NCI-H2196 treated with DMSO at 0.1 percent for 48 hours (cell line): ENCODE results near the gene XYLT1.
A peak's percentile ranks its signal among the peaks of the same experiment; 100 is the strongest.

Source experiments
- DNase-seq: peaks from one replicate; lab custom pipeline; 2025; ENCODE audit not compliant: unreplicated experiment; lab: John Stamatoyannopoulos, UW

The XYLT1 gene

GRCh38 chr16:17404941-17405689, 65.6 kb downstream of the XYLT1 start:
- DNase-seq: peak; percentile 18

- DNase-seq: no peak
These were observed 66.8 kb downstream of the XYLT1 start for GRCh38 chr16:17403859-17404545.

- DNase-seq: no peak
These were observed 67.5 kb downstream of the XYLT1 start for GRCh38 chr16:17403156-17403809.

- peak; percentile 94 for DNase-seq
These were observed 73.3 kb downstream of the XYLT1 start for GRCh38 chr16:17397499-17397891.

- peak; percentile 89 for DNase-seq
These were observed 73.8 kb downstream of the XYLT1 start for GRCh38 chr16:17396762-17397498.

GRCh38 chr16:17395849-17396480, 74.8 kb downstream of the XYLT1 start:
- no peak for DNase-seq

- DNase-seq: no peak
These were observed 77.7 kb downstream of the XYLT1 start for GRCh38 chr16:17392857-17393692.

- DNase-seq: no peak
These were observed 78.5 kb downstream of the XYLT1 start for GRCh38 chr16:17392127-17392856.

GRCh38 chr16:17391715-17392114, 79.0 kb downstream of the XYLT1 start:
- no peak for DNase-seq

- no peak for DNase-seq
These were observed 81.4 kb downstream of the XYLT1 start for GRCh38 chr16:17389384-17389783.

- DNase-seq: no peak
These were observed 83.5 kb downstream of the XYLT1 start for GRCh38 chr16:17387256-17387655.

GRCh38 chr16:17386229-17386628, 84.5 kb downstream of the XYLT1 start:
- DNase-seq: no peak

GRCh38 chr16:17384471-17384870, 86.3 kb downstream of the XYLT1 start:
- no peak for DNase-seq

GRCh38 chr16:17382949-17383863, 87.6 kb downstream of the XYLT1 start:
- no peak for DNase-seq

GRCh38 chr16:17382514-17382913, 88.2 kb downstream of the XYLT1 start:
- no peak for DNase-seq

GRCh38 chr16:17381784-17382183, 89.0 kb downstream of the XYLT1 start:
- no peak for DNase-seq

- DNase-seq: no peak
These were observed 90.1 kb downstream of the XYLT1 start for GRCh38 chr16:17380613-17381012.

GRCh38 chr16:17379121-17379571, 91.6 kb downstream of the XYLT1 start:
- DNase-seq: no peak
